NCI-H146 (cell line): Measurements from ENCODE around the gene BNC2.
"Not testable (repeated sequence)": the region's sequence is repeated elsewhere in the genome, so short reads cannot be mapped to it uniquely, and the experiment has no call there.

Experiments used
- DNase-seq: peaks from one replicate; lab custom pipeline; 2025; lab: John Stamatoyannopoulos, UW

The BNC2 gene

DNA sequence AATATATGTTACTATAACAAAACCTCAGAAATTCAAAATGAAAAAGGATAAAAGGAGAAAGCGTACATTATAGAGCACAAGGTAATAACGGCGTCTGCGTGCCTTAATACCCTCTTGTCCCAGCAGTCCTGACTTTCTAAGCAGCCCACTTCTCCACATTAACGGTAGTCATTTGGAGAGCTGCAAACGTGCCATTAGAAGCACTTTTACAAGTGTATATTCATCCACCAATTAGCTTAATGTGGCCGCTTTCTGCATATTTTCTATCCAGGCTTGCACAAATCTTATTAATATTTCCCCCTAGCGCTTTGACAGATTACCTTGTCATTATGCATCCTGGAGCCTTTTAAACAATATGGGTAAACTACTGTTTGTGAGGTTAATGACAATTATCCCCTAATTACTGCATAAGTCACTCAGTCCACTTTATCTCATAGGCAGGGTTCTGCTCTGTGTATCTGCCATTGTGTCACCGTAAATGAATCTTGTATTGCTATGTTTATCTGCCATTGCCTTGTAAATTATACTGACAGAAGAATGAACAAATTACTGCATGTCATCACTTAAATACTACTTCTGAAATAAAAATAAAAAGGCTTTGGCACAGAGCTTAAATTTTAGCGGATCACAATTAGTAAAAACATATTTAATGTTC, 421.3 kb downstream of the BNC2 start:
- DNase-seq: no peak

- DNase-seq: no peak
These were observed 422.5 kb downstream of the BNC2 start for GRCh38 chr9:16447946-16448345.

- DNase-seq: no peak
These were observed 423.8 kb downstream of the BNC2 start for GRCh38 chr9:16446636-16447035.

- no peak for DNase-seq
These were observed 425.1 kb downstream of the BNC2 start for GRCh38 chr9:16445141-16445920.

DNA sequence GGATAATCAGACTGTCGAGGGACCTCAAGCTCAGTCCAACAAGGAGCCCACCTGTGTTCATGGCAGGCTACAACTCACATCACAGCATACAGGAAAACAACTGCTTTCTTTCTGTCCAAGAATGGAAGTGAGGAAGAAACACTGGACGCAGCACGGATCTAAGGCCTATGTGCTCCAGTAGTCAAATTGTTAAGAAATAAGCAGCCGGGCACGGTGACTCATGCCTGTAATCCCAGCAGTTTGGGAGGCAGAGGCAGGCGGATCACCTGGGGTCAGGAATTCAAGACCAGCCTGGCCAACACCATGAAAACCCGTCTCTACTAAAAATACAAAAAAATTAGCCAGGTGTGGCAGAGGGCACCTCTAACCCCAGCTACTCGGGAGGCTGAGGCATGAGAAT, 427.8 kb downstream of the BNC2 start:
- no peak for DNase-seq

- no peak for DNase-seq
These were observed 428.7 kb downstream of the BNC2 start for GRCh38 chr9:16441791-16442190.

- not testable (repeated sequence) for DNase-seq
These were observed 431.6 kb downstream of the BNC2 start for GRCh38 chr9:16438831-16439230.

DNA sequence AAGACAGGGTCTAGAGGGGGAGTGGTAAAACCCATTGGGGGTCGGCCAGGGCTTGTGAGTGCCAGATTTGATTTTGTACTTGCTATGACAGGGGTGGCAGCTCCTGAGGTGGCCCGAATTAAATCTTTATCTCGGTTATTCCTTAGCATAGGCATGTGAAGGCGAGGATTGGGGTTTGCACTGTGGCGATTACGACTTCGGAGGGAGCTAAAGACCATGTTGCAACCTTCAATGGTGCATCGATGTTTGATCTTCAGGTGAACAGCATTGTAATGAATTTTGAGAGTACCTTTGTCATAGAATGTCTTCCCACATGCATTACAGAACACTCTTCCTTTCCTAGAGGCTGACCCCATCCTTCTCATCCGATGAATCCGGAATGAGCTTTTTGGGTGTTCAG, 433.9 kb downstream of the BNC2 start:
- DNase-seq: no peak

GRCh38 chr9:16434526-16434925, 435.9 kb downstream of the BNC2 start:
- DNase-seq: no peak

- DNase-seq: no peak
These were observed 437.0 kb downstream of the BNC2 start for GRCh38 chr9:16433494-16433893.

DNA sequence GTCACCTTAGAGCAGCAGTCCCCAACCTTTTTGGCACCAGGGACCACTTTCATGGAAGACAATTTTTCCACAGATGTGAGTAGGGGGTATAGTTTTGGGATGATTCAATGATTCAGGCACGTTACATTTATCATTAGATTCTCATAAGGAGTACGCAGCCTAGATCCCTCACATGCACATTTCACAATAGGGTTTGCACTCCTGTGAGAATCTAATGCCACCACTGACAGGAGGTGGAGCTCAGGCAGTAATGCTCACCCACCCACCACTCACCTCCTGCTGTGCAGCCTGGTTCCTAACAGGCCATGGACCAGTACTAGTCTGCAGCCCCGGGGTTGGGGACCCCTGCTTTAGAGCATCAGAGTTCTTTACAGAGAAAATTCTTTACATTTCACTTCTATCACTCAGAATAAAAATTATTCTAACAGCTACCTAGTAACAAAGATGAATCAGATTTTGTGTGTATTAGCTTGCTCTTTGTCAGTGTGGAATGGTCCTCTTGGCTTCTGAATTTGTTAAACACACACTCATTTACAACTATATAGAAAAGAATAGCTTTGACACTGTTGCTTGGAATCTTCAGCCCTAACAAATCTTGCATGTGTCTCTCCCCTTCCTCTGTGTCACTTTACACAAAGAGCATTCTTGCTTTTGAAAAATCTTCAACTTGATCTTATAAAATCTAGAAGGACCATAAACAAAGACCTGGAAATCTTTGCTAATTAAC, 438.6 kb downstream of the BNC2 start:
- DNase-seq: no peak

DNA sequence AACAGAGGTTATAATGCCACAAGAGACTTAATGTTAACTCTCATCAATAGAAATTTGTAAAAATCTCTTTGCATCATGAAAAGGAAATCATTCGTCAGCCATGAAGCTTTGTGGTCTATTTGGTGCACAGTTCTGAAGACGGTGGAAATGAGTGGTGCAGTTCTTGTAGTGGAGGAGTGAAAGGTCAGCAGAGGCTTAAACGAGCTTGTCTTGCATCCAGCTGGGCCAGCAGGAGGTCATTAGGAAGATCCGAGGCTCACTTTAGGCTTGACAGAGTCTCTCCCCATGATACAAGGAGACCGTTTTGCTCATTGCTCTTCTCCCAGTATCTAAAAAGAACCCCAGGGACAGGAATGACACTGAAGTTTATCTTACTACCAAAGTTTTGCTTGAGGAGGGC, 440.8 kb downstream of the BNC2 start:
- DNase-seq: no peak

DNA sequence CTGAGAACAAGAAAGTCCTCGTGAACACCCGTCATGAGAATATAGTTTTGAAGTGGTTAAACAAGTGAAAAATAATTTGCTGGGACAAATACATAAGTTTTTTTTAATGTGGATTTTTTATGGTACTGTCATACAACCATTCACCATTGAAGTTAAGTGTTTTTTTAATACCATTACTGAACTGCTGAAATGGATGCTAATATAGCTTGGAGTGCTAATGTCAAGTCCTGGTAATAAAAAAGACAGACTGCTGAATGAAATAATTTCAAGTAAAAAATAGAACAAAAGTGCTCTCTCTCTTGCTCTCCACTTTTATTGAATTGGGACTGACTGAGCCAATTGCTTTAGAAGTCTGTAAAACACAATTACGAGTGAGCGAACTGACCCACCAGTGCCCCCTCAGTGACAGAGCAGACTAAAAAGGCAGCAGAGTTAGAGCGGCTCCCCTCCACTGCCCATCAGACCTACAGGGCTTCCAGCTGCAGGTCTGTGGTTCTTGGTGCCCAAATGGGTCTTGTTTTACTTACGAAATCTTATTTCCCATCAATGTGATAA, 442.5 kb downstream of the BNC2 start:
- DNase-seq: no peak

GRCh38 chr9:16426716-16427115, 443.8 kb downstream of the BNC2 start:
- no peak for DNase-seq

DNA sequence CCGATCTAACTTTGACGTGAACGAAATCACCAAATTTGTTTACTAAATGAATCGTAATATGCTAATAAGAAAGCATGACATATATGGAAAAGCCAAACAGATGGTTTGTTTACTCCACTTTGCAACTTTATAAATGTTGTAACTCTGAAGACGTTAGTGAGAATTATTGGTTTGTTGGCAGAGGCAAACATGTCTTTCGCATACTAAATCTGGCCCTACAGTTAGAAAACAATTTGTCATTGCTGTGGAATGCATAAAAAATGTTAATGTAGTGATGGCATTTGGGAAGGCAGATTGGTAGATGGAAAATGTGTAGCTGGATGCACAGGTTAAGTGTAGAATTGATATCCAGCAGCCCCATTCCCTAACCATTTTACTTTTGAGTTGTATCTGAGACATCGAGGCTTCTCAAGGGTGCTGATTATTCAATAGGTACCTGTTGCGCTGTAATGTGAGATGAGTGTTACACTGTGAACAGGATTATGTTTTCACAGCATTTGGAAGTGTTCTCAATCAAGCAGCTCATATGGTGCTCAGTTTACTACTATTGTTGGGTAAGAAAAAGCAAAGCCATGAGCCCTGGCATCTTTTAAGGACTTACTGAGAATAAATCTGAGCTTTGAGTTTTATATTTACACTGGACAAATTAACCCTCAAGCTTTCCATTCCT, 444.8 kb downstream of the BNC2 start:
- no peak for DNase-seq

GRCh38 chr9:16422114-16422513, 448.4 kb downstream of the BNC2 start:
- no peak for DNase-seq

GRCh38 chr9:16421532-16421931, 448.9 kb downstream of the BNC2 start:
- DNase-seq: no peak

GRCh38 chr9:16419124-16419523, 451.3 kb downstream of the BNC2 start:
- no peak for DNase-seq

DNA sequence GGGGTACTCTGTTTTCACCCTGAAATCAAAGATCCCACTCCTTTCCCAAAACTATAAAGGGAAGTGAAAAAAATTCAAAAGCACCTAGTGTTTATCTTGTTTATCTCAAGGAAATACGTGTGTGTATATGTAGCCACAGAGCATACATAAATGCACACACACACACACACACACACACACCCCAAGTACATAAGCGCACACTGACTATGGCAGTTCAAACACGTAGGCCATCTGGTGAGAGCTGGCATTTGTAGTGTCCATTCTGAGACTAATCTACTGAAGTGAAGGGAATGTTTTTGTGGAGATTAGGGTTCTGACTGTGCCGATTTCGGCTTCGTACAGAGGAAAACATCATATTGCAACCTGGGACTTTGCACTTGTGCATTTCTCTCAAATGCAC, 451.7 kb downstream of the BNC2 start:
- no peak for DNase-seq

- no peak for DNase-seq
These were observed 452.7 kb downstream of the BNC2 start for GRCh38 chr9:16417749-16418148.

- DNase-seq: no peak
These were observed 453.3 kb downstream of the BNC2 start for GRCh38 chr9:16417161-16417560.

DNA sequence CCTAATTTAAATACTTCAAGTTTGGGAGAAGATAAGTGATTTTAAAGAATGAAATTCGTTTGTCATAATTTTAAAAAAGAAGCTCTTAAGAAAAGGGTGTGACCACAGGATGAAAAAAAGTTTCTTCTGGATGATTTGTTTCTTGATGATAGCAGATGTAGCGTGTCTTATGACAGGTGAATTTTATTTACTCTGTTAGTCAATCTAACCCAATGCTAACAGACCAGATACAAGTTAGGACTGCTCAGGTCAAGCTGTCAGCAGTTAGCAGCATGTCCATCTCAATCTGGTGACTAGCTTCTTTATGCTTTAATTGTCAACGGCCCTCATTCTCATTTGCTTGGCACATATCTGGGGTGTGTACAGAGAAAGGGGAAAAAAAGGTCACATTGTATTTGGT, 456.0 kb downstream of the BNC2 start:
- DNase-seq: no peak
